IMR-90 (cell line): ENCODE data around the gene MAT1A.

ENCODE experiments used
- CEBPB ChIP-seq: IDR thresholded peaks from 2 replicates; pipeline ENCODE4 v1.6.1; 2012; ENCODE audit warnings: low read depth, low read length, improper control_type of control experiment
- MAFK ChIP-seq: IDR thresholded peaks from 2 replicates; pipeline ENCODE4 v1.6.1; 2012; ENCODE audit warnings: low read depth, low read length, improper control_type of control experiment
- NFE2L2 ChIP-seq: fragments of 150-350 bp; IDR thresholded peaks from 2 replicates; pipeline ENCODE4 v1.6.1; 2016; ENCODE audit warnings: low read depth, mild to moderate bottlenecking, low read length
- SMC3 ChIP-seq: fragments of 150-350 bp; IDR thresholded peaks from 2 replicates; pipeline ENCODE4 v1.6.1; 2016; ENCODE audit warnings: low read depth, mild to moderate bottlenecking, antibody characterized with exemption, low read length, moderate library complexity
- TF ChIP-seq, protein P1 (sequence below): conservative IDR thresholded peaks from 2 replicates; pipeline ENCODE4 v1.5.1; 2012; ENCODE audit warnings: mild to moderate bottlenecking, low read depth, low read length, improper control_type of control experiment

- TF ChIP-seq, protein P1, sequence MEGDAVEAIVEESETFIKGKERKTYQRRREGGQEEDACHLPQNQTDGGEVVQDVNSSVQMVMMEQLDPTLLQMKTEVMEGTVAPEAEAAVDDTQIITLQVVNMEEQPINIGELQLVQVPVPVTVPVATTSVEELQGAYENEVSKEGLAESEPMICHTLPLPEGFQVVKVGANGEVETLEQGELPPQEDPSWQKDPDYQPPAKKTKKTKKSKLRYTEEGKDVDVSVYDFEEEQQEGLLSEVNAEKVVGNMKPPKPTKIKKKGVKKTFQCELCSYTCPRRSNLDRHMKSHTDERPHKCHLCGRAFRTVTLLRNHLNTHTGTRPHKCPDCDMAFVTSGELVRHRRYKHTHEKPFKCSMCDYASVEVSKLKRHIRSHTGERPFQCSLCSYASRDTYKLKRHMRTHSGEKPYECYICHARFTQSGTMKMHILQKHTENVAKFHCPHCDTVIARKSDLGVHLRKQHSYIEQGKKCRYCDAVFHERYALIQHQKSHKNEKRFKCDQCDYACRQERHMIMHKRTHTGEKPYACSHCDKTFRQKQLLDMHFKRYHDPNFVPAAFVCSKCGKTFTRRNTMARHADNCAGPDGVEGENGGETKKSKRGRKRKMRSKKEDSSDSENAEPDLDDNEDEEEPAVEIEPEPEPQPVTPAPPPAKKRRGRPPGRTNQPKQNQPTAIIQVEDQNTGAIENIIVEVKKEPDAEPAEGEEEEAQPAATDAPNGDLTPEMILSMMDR: no peak
- TF ChIP-seq MAFK (no peak), SMC3 (no peak), CEBPB (no peak), NFE2L2 (no peak)
Observed at GRCh38 chr10:80333983-80334382, 44.5 kb upstream of the MAT1A start.
